HepG2 (cell line): ENCODE data around the gene PARD3. TPM values are rescaled to one million over a fixed set of nuclear protein-coding genes. Genes with fewer than 3 reads are reported as not detected.

Experiments
- BORCS8-MEF2B ChIP-seq: sonication (generic); formaldehyde crosslinking; IDR thresholded peaks from 2 replicates; pipeline ENCODE4 v1.8.0; 2022; ENCODE audit warnings: mild to moderate bottlenecking, missing genetic modification reagents
- ETV6 ChIP-seq: sonication (generic); formaldehyde crosslinking; conservative IDR thresholded peaks from 2 replicates; pipeline ENCODE4 v1.4.0; 2020; ENCODE audit warnings: missing genetic modification reagents
- SALL2 ChIP-seq: sonication (generic); formaldehyde crosslinking; IDR thresholded peaks from 2 replicates; pipeline ENCODE4 v1.8.1; 2023; ENCODE audit warnings: mild to moderate bottlenecking, missing genetic modification reagents, inconsistent platforms
- ZNF318 ChIP-seq: sonication (generic); formaldehyde crosslinking; IDR thresholded peaks from 2 replicates; pipeline ENCODE4 v1.4.0; 2020; ENCODE audit warnings: mild to moderate bottlenecking, missing genetic modification reagents
- polyA plus RNA-seq, 8 experiments: library from polyadenylated mRNA; depleted of rRNA in 3 of 8; stranded (reverse) in 7 of 8; unstranded in 1 of 8; fragments of >200 nt; fragmentation: Illumina TruSeq in 4 of 8; extraction: Trizol in 4 of 8; gene quantifications; 2 replicates each; pipeline versions ENCODE4 v1.2.1 to v1.2.3, GENCODE V29; 2011 to 2016; ENCODE audit warnings: low read depth in 4 of 8, missing spikeins in 1 of 8, mixed read lengths in 1 of 8; ENCODE audit not compliant: insufficient read depth in 1 of 8
- total RNA-seq, 5 experiments: library from RNA; depleted of rRNA; stranded (reverse); fragments of >200 nt; fragmentation: Illumina TruSeq; extraction: Trizol; gene quantifications; 2 replicates each; pipeline ENCODE4 v1.2.3, GENCODE V29; 2016; ENCODE audit warnings: low read depth in 1 of 5

PARD3 gene
- total and polyA plus RNA-seq, 2 of the 13 experiments (the other 11 are each of a cell fraction or from before 2014, with no cell fraction given) = 40.9 to 60.0 TPM

GRCh38 chr10:34337917-34338316 is 477.2 kb downstream of the PARD3 start (continued):
- TF ChIP-seq SALL2 (CRISPR knock-in tag) (no peak), ZNF318 (CRISPR knock-in tag) (no peak), BORCS8-MEF2B (CRISPR knock-in tag) (no peak), ETV6 (CRISPR knock-in tag) (no peak)
